Thyroid gland (tissue), 4 donors: ENCODE measurements around the gene ARSA.

Experiments used
- CTCF ChIP-seq, 6 experiments: fragments of 200-600 bp in 3 of 6; fragments of 450-650 bp in 3 of 6; sonication (generic) in 3 of 6; IDR thresholded peaks; one replicate each; pipeline ENCODE4 v1.5.1; 2016 to 2019; ENCODE audit warnings: antibody characterized with exemption in 6 of 6, mild to moderate bottlenecking in 2 of 6, inconsistent platforms in 1 of 6, moderate library complexity in 1 of 6
- POLR2A ChIP-seq, 2 donors: fragments of 450-650 bp; IDR thresholded peaks; one replicate each; pipeline ENCODE4 v1.6.1; 2017; ENCODE audit warnings: antibody characterized with exemption in 2 of 2, mild to moderate bottlenecking in 2 of 2, moderate library complexity in 1 of 2

DNA sequence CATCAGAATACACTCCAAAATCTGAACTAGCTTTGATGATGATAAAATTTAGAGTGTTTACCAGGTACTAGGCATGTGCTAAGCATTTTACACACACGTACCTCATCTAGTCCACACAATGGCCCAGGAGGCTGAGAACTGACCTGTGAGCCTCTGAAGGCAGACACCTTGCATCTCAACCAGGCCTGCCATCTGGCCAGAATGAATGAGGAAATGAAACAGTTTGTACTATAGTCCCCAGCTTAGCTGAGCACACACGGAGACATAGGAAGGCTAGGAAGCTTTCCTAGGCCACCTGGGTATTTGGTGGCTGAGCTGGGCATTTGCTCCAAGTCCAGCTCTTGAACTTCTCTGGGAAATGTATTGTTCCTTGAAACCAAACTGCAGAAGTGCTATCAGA is 37.8 kb upstream of the ARSA start:
- TF ChIP-seq CTCF (IDR thresholded peaks at IDR 0.05): no peak
- no peak for TF ChIP-seq POLR2A (IDR thresholded peaks at IDR 0.05)
